ENCODE results near the gene PLCB4. TPM values are rescaled to one million over a fixed set of nuclear protein-coding genes. Genes with fewer than 3 reads are reported as not detected.

The PLCB4 gene
- polyA plus RNA-seq, 1 of the 3 experiments (the other 2 are of a cell fraction): 5.5 TPM

GRCh38 chr20:9117548-9117947, 48.7 kb downstream of the PLCB4 start:
- no peaks in the 10 kb centered on the region for H3K36me3 ChIP-seq (replicated peaks in 1 of 2; ENCODE audit: control insufficient read depth in 1 of 2, insufficient read depth in 2 of 2, low read length in 1 of 2)
- no peaks in the 10 kb centered on the region for H3K27me3 ChIP-seq (ENCODE audit: insufficient read depth)
- no peak overlapping the region for H3K4me3 ChIP-seq (ENCODE audit: low read depth in 2 of 2, low read length in 1 of 2)
- 93% methylated on average over 3 of the region's 3 CpGs for WGBS (ENCODE audit: low lambda C conversion rate)
- peaks cover 5% of the 10 kb centered on the region for H3F3A ChIP-seq (replicated peaks; ENCODE audit: insufficient read depth)
- H3K9me2 ChIP-seq: no peaks in the 10 kb centered on the region
- ChIA-PET CTCF (interaction anchor here (0.8 to 1.2 kb wide), 2 partner anchors 206 to 264 kb away, joined by 3 to 5 read pairs; no protein-coding TSS in a partner anchor), POLR2A (no interaction called here)
- no peak for DNase-seq
- no peaks in the 10 kb centered on the region for H3K79me2 ChIP-seq (ENCODE audit: insufficient read depth)
- no peak overlapping the region for H3K9ac ChIP-seq
- no peaks in the 10 kb centered on the region for H4K20me1 ChIP-seq (ENCODE audit: insufficient read depth)
- no peak overlapping the region for H3K4me2 ChIP-seq
- peaks cover 8 to 10% of the 10 kb centered on the region in 2 experiments for H3K4me1 ChIP-seq (ENCODE audit: control insufficient read depth in 1 of 2, insufficient read depth in 2 of 2, low read depth in 1 of 2, low read length in 1 of 2)
- TF ChIP-seq CTCF (IDR thresholded peaks at IDR 0.05) (no peak), EP300 (IDR thresholded peaks at IDR 0.05; ENCODE audit: borderline replicate concordance in 1 of 2, low read depth in 1 of 2, low read length in 1 of 2) (no peak), NFIC (IDR thresholded peaks at IDR 0.05; ENCODE audit: borderline replicate concordance) (no peak), GATA2 (CRISPR knock-in tag; IDR thresholded peaks at IDR 0.05) (no peak), TEAD4 (IDR thresholded peaks at IDR 0.05; ENCODE audit: borderline replicate concordance, insufficient read depth) (no peak), FOSL2 (IDR thresholded peaks at IDR 0.05; ENCODE audit: borderline replicate concordance, low read depth) (no peak), MAX (IDR thresholded peaks at IDR 0.05; ENCODE audit: low read depth) (no peak), NRF1 (IDR thresholded peaks at IDR 0.05; ENCODE audit: low read depth, low read length) (no peak), ELF1 (IDR thresholded peaks at IDR 0.05) (no peak), CHD2 (IDR thresholded peaks at IDR 0.05; ENCODE audit: low read length, partially characterized antibody) (no peak), USF2 (IDR thresholded peaks at IDR 0.05; ENCODE audit: borderline replicate concordance, low read depth, low read length) (no peak)
- H2AFZ ChIP-seq (ENCODE audit: low read depth): no peak overlapping the region
- no peaks in the 10 kb centered on the region for H3K9me3 ChIP-seq
- H3K27ac ChIP-seq (ENCODE audit: low read depth in 2 of 2, low read length in 1 of 2): no peak overlapping the region

- Histone ChIP-seq H3F3A (replicated peaks; ENCODE audit: insufficient read depth) (no peaks in the 10 kb centered on the region), H3K9me2 (no peaks in the 10 kb centered on the region), H3K4me3 (ENCODE audit: low read depth in 2 of 2, low read length in 1 of 2) (no peak overlapping the region), H3K79me2 (ENCODE audit: insufficient read depth) (no peaks in the 10 kb centered on the region), H2AFZ (ENCODE audit: low read depth) (no peak overlapping the region), H3K27me3 (ENCODE audit: insufficient read depth) (no peaks in the 10 kb centered on the region), H3K27ac (ENCODE audit: low read depth in 2 of 2, low read length in 1 of 2) (no peak overlapping the region; a peak in 1 of 4 replicates), H3K9me3 (no peaks in the 10 kb centered on the region), H3K36me3 (replicated peaks in 1 of 2; ENCODE audit: control insufficient read depth in 1 of 2, insufficient read depth in 2 of 2, low read length in 1 of 2) (no peaks in the 10 kb centered on the region), H4K20me1 (ENCODE audit: insufficient read depth) (no peaks in the 10 kb centered on the region), H3K4me1 (ENCODE audit: control insufficient read depth in 1 of 2, insufficient read depth in 2 of 2, low read depth in 1 of 2, low read length in 1 of 2) (peaks cover 0 to 5% of the 10 kb centered on the region in 2 experiments; a peak in 2 of 4 replicates), H3K9ac (no peak overlapping the region), H3K4me2 (no peak overlapping the region)
- CTCF ChIA-PET: no interaction called here
- POLR2A ChIA-PET: no interaction called here
- peak; percentile 23 for DNase-seq
- TF ChIP-seq EP300 (IDR thresholded peaks at IDR 0.05; ENCODE audit: borderline replicate concordance in 1 of 2, low read depth in 1 of 2, low read length in 1 of 2) (peak in 1 of 2 experiments; percentile 17; a peak in 1 of 4 replicates), TAF1 (IDR thresholded peaks at IDR 0.05; ENCODE audit: borderline replicate concordance, low read depth, low read length) (no peak), GABPA (IDR thresholded peaks at IDR 0.05; ENCODE audit: low read depth) (no peak), GATA2 (CRISPR knock-in tag; IDR thresholded peaks at IDR 0.05) (peak; percentile 40; the same call in 1 of the 2 replicates)
- 79% methylated on average over 5 of the region's 7 CpGs for WGBS (ENCODE audit: low lambda C conversion rate)
Observed at GRCh38 chr20:9119776-9120175, 50.9 kb downstream of the PLCB4 start.

All from SK-N-SH (cell line).